HG03045 (cell line): ENCODE measurements around the gene C2orf80.
"Not testable (repeated sequence)": the region's sequence is repeated elsewhere in the genome, so short reads cannot be mapped to it uniquely, and the experiment has no call there.

Source experiments
- ATAC-seq: cut with Tn5 transposase; IDR thresholded peaks from one replicate; pipeline ENCODE4 v1.9.1; 2021; ENCODE audit warnings: mild to moderate bottlenecking, moderate library complexity; ENCODE audit not compliant: unreplicated experiment

Gene C2orf80

DNA sequence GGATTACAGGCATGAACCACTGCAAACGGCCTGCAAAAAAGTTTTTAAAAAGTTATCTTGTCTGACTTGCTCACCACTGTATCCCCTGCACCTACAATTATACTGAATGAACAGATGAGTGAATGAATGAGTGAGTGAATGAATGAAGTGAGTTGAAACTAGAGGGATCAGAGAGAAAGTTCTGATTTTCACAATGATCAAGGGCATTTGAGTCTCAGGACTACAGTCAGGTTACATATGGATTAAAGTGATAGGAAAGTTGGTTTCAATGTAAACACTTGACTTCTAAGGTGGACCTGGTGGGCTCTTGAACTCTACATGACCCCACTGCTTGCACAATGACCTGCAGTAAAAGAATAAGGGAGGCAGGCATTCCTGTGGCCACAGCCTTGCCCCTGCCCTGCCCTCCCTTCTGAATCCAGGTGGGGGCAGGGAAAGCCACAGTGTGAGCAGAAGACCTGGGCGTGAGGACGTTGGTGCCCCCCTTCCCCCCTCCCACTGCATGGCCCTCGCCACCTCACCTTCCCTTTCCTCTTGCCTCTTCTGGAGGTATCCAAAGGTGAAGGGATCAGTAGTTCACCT is 10.7 kb downstream of the C2orf80 start:
- no peak for ATAC-seq

- no peak for ATAC-seq
Observed at GRCh38 chr2:208175840-208176153, 14.0 kb downstream of the C2orf80 start.

GRCh38 chr2:208175069-208175839 is 14.6 kb downstream of the C2orf80 start:
- ATAC-seq, result peak; percentile 96

GRCh38 chr2:208174144-208174543 is 15.7 kb downstream of the C2orf80 start:
- ATAC-seq, result no peak

- ATAC-seq, result no peak
Observed at GRCh38 chr2:208172125-208172524, 17.7 kb downstream of the C2orf80 start.

- ATAC-seq, result no peak
Observed at GRCh38 chr2:208164951-208165755, 24.7 kb downstream of the C2orf80 start.

GRCh38 chr2:208163489-208163888 is 26.3 kb downstream of the C2orf80 start, which contains the start of gene CRYGA:
TSS of gene CRYGA (minus strand) at chr2:208163589. CDS start at chr2:208163556, 33 bp downstream.
- ATAC-seq, result no peak

DNA sequence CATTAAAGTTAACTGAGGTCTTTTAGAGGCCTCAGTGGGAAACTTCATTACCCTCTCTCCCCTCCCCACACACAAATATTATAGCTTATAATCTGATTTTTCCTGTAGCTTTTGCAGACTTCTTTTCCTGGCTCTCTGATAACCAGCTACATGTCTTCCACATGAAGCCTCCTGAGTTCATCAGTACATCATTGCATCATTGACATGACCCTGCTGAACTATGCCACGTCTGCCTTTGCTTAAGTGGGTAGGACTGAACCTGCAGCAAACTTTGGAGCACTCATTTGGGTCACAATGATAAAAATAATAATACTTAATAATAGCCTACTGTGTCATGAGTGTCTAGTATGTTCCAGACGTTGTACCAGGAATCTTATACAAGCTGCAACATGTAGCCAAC is 33.4 kb downstream of the C2orf80 start:
- no peak for ATAC-seq

DNA sequence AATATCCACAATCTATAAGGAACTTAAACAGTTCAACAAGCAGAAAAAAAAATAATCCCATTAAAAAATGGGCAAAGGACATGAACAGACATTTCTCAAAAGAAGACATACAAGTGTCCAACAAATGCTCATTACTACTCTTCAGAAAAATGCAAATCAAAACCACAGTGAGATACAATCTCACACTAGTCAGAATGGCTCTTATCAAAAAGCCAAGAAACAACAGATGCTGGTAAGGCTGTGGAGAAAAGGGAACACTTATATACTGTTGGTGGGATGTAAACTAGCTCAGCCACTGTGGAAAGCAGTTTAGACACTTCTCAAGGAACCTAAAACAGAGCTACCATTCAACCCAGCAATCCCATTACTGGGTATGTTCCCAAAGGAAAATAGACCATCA is 36.7 kb downstream of the C2orf80 start:
- no peak for ATAC-seq

DNA sequence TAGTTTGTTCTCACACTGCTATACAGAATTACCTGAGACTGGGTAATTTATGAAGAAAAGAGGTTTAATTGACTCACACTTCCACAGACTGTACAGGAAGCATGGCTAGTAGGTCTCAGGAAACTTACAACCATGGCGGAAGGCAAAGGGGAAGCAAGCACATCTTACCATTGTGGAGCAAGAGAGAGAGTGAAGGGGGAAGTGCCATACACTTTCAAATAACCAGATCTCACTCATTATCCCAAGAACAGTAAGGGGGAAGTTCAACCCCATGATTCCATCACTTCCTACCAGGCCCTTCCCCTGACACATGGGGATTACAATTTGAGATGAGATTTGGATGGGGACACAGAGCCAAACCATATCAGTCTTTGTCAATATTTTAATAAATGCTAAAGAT is 38.9 kb downstream of the C2orf80 start:
- no peak for ATAC-seq

- ATAC-seq, result no peak
Observed at GRCh38 chr2:208150094-208150493, 39.7 kb downstream of the C2orf80 start.

- no peak for ATAC-seq
Observed at GRCh38 chr2:208148803-208149202, 41.0 kb downstream of the C2orf80 start.

- no peak for ATAC-seq
Observed at GRCh38 chr2:208147759-208148158, 42.1 kb downstream of the C2orf80 start.

DNA sequence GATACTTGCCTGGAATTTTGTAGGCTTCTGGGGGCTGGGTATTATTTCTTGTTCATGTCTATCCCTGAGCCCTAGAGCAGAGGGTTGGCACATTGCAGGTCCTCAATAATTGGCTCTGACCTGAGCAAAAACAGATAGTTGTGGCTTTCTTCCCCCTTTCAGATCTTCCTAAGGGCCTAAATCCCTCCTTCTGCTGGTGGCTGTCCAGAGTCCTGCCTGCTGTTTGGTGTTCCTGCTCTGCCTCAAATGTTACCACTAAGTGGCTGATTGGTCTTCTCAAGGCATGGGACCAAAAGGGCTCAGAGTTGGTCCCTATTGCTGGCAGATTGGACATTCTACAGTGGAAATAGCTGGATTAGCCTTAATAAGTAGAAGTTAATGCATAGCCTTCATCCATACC is 42.8 kb downstream of the C2orf80 start:
- ATAC-seq, result no peak

DNA sequence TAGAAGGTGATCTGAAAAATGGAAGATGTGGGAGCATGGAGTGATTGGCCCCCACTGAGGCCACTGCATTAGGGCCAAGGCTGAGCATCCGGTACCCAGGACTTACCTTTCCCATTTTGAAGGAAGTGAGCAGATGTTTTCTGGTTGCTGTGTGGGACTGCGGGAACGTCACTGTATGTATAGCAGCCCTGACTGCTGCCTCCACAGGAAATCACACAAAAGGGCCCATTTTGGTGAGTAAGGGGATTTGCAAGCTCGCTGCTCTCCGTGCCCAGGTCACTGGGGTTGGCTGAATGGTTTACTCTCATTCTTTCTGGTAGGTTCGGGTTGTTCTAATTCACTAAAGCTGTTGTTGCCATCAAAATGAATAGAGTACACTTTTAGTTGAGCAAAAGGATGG is 43.8 kb downstream of the C2orf80 start, which contains the start of gene CRYGB:
Gene CRYGB, minus strand, starts transcription at position 153 of the 400 bp plus-strand sequence. Its CDS starts 38 bp downstream, at position 115.
- ATAC-seq, result no peak

DNA sequence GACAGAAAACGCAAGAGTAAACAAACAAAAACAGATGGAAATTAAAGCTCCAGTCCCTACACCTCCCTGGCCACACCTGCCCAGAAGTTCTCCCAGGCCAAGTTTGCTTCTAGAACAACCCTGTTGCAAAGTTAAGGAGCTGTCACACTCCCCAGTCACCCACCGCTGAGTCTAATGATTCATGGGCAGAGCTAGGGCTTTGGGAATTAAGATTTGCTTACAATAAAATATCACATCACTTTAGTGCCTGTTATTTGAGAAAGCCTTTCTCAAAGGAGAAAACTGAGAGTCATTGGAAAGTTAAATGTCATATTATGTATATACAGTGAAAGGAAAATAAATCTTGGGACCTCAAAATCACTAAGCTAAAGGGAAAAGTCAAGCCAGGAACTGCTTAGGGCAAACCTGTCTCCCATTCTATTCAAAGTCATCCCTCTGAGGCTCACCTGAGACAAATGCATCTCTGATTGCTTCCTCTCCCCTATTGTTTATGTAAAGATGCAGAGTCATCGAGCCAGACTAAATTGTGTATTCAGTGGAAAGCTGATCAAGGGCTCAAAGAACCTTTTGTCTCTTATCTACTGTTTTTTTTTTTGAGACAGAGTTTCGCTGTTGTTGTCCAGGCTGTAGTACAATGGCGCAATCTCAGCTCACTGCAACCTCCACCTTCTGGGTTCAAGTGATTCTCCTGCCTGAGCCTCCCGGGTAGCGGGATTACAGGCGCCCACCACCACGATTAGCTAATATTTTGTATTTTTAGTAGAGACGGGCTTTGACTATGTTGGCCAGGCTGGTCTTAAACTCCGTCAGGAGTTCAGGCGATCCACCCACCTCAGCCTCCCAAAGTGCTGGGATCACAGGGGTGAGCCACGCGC is 46.7 kb downstream of the C2orf80 start:
- ATAC-seq, result no peak

DNA sequence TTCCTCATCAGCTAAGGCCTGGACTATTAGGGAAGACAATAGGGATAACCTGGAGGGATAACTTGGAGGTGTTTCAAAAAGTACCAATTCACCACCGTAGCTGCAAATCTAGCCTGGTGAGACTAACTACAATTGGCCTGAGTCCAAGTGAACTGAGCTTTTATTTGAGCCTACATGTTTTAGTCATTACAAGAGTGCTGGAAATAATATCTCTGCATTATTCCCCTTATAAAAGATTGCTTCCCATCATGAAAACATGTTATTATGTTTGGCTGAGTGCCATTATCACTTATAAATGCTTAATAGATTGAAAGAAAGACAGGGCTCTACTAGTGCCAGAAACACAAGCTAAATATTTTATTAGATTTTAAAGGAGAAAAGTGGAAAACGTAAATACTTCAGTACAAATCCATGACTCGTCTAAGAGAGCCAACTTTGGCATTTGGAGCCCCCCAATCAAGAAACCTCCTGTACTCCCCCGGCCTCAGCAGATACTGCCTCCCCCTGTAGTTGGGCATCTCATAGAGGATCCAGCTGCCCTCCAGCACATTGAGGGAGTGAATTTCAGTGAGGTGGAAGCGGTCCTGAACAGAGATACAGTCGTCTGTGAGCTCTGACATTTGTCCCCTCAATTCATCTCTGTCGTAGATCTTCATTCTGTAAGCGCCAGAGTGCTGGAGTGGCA is 47.4 kb downstream of the C2orf80 start:
- no peak for ATAC-seq

DNA sequence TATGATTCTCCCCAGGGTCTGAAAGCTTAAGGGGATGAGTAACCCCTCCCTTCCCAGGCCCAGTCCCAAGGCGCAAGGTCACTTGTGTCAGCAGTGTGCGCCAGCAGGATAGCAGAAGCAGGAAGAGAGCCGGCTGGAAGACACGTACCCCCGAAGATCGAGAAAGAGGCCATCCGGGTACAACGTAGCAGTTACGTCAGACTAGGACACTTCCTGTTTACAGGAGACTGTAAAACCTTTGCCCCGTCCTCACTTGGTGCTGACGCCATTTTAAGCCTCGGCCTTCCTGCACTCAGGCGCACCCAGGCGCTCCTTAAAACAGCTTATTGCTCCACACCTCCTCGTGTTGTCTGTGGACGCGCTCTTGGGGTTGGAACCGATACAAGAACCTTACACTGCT is 50.4 kb downstream of the C2orf80 start:
- ATAC-seq, result no peak

DNA sequence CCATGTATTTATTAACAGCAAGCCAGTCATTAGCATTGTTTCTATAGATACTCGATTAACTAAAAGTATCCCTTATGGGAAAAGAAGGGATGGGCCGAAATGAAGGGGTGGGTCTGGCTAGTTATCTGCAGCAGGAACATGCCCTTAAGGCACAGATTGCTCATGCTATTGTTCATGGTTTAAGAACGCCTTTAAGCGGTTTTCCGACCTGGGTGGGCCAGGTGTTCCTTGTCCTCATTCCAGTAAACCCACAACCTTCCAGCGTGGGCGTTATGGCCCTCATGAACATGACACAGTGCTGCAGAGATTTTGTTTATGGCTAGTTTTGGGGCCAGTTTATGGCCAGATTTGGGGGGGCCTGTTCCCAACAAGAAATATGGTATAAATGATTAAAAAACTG is 51.5 kb downstream of the C2orf80 start:
- not testable (repeated sequence) for ATAC-seq

DNA sequence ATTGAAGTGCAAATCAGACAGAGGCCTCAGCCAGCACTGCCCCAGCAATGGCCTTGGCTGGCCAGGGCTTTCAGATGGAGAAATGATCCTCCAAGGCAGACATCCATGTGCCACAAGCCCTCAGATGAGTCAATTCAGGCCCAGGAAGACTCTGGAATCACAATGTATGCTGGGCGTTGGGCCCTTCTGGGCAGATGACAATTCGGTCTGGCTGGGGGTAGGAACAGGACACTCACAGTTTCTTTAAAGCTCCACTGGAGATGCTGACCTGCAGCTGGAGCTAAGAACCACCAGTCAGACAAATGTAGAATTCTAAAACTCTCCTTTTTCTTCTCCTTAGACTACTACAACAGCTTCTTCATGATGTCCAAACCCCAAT is 53.1 kb downstream of the C2orf80 start:
- no peak for ATAC-seq
